Keratinocyte (primary cell): ENCODE measurements around the gene SYNDIG1.

Experiments
- EZH2 ChIP-seq: IDR thresholded peaks from one replicate; pipeline ENCODE4 v1.6.1; 2012; ENCODE audit warnings: inconsistent platforms, mild to moderate bottlenecking, low read length, moderate library complexity
- TF ChIP-seq, protein P1 (sequence below), 3 experiments: IDR thresholded peaks in 1 of 3; conservative IDR thresholded peaks in 1 of 3; optimal IDR thresholded peaks in 1 of 3; 2 replicates in 2 of 3; 3 replicates in 1 of 3; pipeline versions ENCODE3 to v1.5.1; 2011; ENCODE audit warnings: low read length in 3 of 3, mild to moderate bottlenecking in 3 of 3, moderate library complexity in 2 of 3, control low read depth in 1 of 3, inconsistent platforms in 1 of 3; ENCODE audit not compliant: insufficient read depth in 2 of 3; ENCODE audit errors: extremely low read depth in 1 of 3

DNA sequence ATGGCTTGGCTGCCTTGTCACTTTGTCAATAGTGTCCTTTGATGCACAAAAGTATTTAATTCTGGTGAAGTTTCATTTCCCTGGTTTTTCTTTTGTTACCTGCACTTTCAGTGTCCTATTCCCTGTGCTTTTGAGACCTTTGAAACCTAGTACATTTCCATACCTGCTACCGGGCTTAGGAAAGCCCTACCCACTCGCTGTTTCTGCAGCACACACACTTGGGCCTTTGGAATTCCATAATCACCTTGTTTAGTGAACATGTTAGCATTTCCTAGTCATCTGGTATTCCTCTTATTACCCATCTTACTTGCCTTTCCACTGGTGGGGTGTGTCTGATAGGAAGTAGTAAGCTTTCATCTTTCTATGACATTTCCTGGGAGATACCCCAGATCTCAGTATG, 19.3 kb upstream of the SYNDIG1 start:
- TF ChIP-seq, protein P1, sequence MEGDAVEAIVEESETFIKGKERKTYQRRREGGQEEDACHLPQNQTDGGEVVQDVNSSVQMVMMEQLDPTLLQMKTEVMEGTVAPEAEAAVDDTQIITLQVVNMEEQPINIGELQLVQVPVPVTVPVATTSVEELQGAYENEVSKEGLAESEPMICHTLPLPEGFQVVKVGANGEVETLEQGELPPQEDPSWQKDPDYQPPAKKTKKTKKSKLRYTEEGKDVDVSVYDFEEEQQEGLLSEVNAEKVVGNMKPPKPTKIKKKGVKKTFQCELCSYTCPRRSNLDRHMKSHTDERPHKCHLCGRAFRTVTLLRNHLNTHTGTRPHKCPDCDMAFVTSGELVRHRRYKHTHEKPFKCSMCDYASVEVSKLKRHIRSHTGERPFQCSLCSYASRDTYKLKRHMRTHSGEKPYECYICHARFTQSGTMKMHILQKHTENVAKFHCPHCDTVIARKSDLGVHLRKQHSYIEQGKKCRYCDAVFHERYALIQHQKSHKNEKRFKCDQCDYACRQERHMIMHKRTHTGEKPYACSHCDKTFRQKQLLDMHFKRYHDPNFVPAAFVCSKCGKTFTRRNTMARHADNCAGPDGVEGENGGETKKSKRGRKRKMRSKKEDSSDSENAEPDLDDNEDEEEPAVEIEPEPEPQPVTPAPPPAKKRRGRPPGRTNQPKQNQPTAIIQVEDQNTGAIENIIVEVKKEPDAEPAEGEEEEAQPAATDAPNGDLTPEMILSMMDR (optimal IDR thresholded peaks at IDR 0.05 in 1 of 3, IDR thresholded peaks at IDR 0.05 in 1 of 3, conservative IDR thresholded peaks at IDR 0.05 in 1 of 3; ENCODE audit: extremely low read depth in 1 of 3, insufficient read depth in 2 of 3, low read length in 3 of 3) = no peak
- no peak for TF ChIP-seq EZH2
